Amniotic epithelial cell (primary cell): ENCODE data around the gene KCTD20.
"Not testable (repeated sequence)": the region's sequence is repeated elsewhere in the genome, so short reads cannot be mapped to it uniquely, and the experiment has no call there.

ENCODE experiments used
- DNase-seq: peaks from one replicate; pipeline ENCODE4 v3.0.0-alpha.2; 2010; ENCODE audit warnings: low read depth

Gene KCTD20

GRCh38 chr6:36442671-36443470, at the start of gene KCTD20, which contains the start of gene PXT1:
TSS of gene KCTD20 (plus strand) at chr6:36443000. CDS start at chr6:36470098, 27,098 bp downstream.
TSS of gene PXT1 (minus strand) at chr6:36442854. CDS start at chr6:36426082, 16,772 bp downstream.
- peak; percentile 75 for DNase-seq

- no peak for DNase-seq
Measured at GRCh38 chr6:36399970-36400369, 42.8 kb upstream of the KCTD20 start.

- DNase-seq, result peak; percentile 3
Measured at GRCh38 chr6:36402481-36402880, 40.3 kb upstream of the KCTD20 start.

GRCh38 chr6:36404164-36404563, 38.6 kb upstream of the KCTD20 start:
- no peak for DNase-seq

GRCh38 chr6:36409718-36410117, 33.1 kb upstream of the KCTD20 start:
- DNase-seq, result not testable (repeated sequence)

GRCh38 chr6:36413489-36414480, 29.0 kb upstream of the KCTD20 start:
- no peak for DNase-seq

GRCh38 chr6:36414481-36414880, 28.3 kb upstream of the KCTD20 start:
- DNase-seq, result peak; percentile 18

- no peak for DNase-seq
Measured at GRCh38 chr6:36418558-36418957, 24.2 kb upstream of the KCTD20 start.

GRCh38 chr6:36419310-36419709, 23.5 kb upstream of the KCTD20 start:
- peak; percentile 3 for DNase-seq

GRCh38 chr6:36422714-36423100, 20.1 kb upstream of the KCTD20 start:
- no peak for DNase-seq

GRCh38 chr6:36423101-36423824, 19.5 kb upstream of the KCTD20 start:
- DNase-seq, result peak; percentile 96

GRCh38 chr6:36426622-36427021, 16.2 kb upstream of the KCTD20 start:
- DNase-seq, result no peak

- DNase-seq, result peak; percentile 20
Measured at GRCh38 chr6:36428911-36429310, 13.9 kb upstream of the KCTD20 start.

- peak; percentile 72 for DNase-seq
Measured at GRCh38 chr6:36430351-36430750, 12.4 kb upstream of the KCTD20 start.

GRCh38 chr6:36431197-36431596, 11.6 kb upstream of the KCTD20 start:
- no peak for DNase-seq

- DNase-seq, result peak; percentile 30
Measured at GRCh38 chr6:36432151-36432671, 10.6 kb upstream of the KCTD20 start.

- no peak for DNase-seq
Measured at GRCh38 chr6:36436466-36436865, 6.3 kb upstream of the KCTD20 start.

GRCh38 chr6:36441307-36441894, 1.4 kb upstream of the KCTD20 start:
- DNase-seq, result peak; percentile 96

- no peak for DNase-seq
Measured at GRCh38 chr6:36442103-36442670, 613 bp upstream of the KCTD20 start.

GRCh38 chr6:36443471-36444428, 950 bp downstream of the KCTD20 start:
- DNase-seq, result peak; percentile 10
